GM12873 (cell line): ENCODE data around the gene MISP.

Experiments used
- TF ChIP-seq, protein P1 (sequence below): IDR thresholded peaks from 2 replicates; pipeline ENCODE4 v1.5.1; 2012; ENCODE audit warnings: low read depth, mild to moderate bottlenecking, moderate library complexity, low read length, control low read depth; ENCODE audit not compliant: insufficient read depth; ENCODE audit errors: missing control alignments

Gene MISP

DNA sequence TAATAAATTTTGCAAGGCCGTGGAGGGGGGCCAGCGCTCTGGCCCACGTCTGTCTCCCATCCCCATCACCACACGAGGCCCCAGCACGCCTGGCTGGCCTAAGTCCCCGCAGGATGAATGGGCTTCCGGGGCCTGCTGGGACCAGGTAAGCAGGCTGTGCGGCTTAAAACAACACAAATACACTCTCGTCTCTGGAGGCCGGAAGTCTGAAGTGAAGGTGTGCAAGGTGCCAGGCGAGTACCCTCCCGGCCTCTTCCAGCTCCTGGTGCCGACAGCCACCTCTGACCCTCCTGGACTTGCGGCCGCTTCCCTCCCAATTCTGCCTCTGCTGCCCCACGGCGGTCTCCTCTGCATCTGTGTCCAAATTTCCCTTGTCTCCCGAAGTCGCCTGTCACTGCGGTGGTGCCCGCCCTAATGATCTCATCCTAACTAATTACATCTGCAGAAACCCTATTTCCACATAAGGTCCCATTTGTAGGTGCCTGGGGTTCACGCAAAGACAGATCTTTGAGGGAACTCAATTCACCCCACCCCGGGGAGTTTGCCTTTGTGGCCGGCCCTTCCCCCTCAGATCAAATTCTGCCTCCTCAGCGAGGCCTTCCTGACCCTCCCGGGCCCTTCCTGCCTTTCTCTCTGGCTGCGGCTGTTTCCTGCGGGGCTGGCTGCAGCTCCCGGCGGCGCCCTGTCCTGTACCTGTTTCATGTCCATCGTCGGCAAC is 38.2 kb downstream of the MISP start:
- TF ChIP-seq, protein P1, sequence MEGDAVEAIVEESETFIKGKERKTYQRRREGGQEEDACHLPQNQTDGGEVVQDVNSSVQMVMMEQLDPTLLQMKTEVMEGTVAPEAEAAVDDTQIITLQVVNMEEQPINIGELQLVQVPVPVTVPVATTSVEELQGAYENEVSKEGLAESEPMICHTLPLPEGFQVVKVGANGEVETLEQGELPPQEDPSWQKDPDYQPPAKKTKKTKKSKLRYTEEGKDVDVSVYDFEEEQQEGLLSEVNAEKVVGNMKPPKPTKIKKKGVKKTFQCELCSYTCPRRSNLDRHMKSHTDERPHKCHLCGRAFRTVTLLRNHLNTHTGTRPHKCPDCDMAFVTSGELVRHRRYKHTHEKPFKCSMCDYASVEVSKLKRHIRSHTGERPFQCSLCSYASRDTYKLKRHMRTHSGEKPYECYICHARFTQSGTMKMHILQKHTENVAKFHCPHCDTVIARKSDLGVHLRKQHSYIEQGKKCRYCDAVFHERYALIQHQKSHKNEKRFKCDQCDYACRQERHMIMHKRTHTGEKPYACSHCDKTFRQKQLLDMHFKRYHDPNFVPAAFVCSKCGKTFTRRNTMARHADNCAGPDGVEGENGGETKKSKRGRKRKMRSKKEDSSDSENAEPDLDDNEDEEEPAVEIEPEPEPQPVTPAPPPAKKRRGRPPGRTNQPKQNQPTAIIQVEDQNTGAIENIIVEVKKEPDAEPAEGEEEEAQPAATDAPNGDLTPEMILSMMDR, result no peak

DNA sequence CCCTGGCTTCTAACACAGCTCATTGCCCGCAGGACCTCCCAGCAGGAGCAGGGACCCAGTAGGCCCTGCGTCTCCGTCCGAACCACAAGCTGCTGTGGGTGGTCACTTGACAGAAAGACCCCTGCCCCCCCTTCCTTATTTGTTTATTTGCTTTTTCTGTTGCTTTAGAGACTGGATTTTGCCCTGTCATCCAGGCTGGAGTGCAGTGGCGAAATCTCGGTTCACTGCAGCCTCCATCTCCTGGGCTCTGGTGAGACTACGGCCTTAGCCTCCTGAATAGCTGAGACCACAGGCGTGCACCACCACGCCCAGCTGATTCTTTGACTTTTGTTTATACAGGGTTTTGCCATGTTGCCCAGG is 38.8 kb downstream of the MISP start:
- TF ChIP-seq, protein P1, result no peak

DNA sequence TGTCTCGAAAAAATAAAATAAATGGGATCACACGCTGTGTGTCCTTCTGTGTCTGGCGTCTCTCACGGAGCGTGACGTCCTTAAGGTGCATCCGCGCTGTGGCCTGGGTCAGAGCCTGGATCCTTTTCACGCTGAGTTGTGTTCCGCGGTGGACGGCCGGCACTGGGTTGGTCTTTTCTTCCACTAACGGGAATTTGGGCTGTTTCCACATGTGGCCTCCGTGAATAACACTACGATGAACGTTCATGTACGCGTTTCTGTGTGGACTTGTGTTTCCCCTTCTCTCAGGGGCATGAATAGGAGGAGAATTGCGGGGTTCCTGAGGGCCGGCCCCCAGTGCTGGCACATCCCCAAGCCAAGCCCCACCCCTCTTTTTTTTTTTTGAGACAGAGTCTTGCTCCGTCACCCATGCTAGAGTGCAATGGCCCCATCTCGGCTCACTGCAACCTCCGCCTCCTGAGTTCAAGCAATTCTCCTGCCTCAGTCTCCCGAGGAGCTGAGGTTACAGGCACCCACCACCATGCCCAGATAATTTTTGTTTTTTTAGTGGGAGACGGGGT is 40.2 kb downstream of the MISP start:
- TF ChIP-seq, protein P1, result no peak

DNA sequence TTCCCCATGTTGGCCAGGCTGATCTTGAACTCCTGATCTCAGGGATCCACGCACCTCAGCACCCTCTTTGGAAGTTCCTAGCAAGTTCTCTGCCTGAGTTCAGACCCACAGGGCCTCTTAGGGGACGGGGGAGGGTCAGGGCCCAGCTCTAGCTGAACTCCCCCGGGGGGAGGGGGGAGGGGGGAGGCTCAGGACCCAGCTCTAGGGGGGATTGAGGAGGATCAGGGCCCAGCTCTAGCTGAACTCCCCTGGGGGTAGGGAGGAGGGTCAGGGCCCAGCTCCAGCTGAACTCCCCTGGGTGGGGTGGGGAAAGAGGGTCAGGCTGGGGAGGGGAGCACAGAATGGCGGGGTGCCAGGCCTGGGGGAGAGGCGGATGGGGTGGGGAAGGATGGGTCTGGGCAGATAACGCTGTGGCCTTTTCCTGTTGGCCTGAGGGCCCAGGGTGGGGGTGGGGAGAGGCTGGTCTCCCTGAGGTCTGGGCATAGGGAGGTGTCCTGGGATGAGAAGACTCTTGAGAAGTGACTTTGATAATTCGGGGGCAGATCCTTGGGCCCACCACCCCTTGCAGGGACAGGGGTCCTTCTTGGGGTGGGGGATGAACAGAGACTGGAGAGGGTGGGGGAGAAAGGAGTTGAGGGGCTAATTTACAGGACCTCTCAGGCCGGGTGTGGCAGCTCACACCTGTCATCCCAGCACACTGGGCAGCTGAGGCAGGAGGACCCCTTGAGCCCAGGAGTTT is 40.8 kb downstream of the MISP start:
- TF ChIP-seq, protein P1, result no peak

DNA sequence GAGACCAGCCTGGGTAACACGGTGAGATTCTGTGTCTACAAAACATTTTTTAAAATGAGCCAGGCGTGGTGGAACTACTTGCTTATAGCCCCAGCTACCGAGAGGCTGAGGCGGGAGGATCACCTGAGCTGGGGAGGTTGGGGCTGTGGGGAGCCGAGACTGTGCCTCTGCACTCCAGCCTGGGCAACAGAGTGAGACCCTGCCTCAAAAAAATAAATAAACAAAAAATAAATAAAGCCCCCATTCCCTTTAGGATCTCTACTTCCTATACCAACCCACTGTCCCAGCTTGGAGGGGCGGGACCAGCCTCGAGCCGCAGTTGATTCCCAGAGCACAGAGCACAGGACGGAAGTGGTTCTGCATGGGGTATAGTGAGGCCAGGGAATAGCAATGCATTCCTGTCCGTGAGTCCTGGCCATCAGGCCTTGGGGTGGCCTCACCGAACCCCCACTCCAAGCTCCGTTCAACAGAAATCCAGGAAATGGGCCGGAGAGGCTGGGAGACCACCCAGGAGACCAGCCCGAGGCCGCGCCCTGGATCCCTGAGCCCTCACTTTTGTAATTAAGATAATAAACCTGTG is 41.5 kb downstream of the MISP start:
- TF ChIP-seq, protein P1, result no peak

DNA sequence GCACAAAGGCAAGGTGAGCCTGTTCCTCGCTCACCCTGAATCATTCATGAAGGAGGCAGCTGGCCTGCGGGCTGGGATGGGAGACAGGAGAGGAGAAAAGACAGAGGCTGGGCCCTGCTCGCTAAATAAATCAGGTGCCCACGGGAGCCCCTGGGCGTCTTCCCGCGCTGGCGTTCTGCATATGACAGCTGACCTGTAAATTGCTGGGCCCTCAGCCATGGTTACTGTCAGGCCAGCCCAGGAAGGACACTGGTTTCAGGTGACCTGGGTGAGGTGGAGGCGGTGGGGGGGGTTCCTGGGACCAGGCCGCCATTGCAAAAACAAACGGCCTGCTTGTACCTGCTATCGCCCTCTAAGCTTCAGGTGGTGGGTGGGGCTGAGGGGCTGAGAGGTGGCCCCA is 42.9 kb downstream of the MISP start:
- TF ChIP-seq, protein P1, result no peak

DNA sequence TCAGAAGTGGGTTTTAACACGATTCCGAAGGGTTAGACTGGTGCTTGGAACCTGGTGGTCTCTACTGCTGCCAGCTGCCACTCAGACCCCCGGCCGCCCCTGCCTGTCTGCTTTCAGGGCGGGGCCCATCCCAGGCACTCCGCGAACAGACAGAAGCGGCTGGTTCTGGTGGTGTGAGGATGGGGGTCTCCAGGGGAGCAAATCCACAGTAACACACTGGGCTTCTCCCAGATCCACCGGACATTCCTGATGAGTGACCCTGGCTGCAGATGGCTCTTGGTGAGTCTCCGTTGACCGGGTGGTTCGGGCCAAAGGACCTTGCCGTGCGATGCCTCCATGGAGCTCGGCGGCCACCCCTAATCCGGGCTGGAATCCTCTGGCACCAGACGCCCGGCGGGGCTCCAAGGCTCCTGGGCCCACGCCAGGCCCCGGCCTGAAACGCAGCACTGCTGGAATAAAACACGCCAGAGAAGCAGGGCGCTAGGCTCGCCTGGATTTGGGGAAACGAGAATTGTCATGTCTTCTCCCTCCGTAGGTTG is 44.2 kb downstream of the MISP start:
- TF ChIP-seq, protein P1, result no peak
